Stimulated activated naive CD8-positive, alpha-beta T cell treated with anti-CD3 and anti-CD28 coated beads, Interleukin-15, Interleukin-2, amounts not matched to agents 100 ng/mL and 50 ng/mL, for 24 hours (primary cell): ENCODE results near the gene TMC7.

ENCODE experiments used
- H3K27ac Mint-ChIP-seq: one replicate; pipeline ENCODE4 v1.8.0; 2021; ENCODE audit warnings: mild to moderate bottlenecking, mixed read lengths
- H3K27me3 Mint-ChIP-seq: one replicate; pipeline ENCODE4 v1.8.0; 2021; ENCODE audit warnings: mixed read lengths
- H3K36me3 Mint-ChIP-seq: one replicate; pipeline ENCODE4 v1.8.0; 2021; ENCODE audit warnings: low read depth, mixed read lengths
- H3K4me1 Mint-ChIP-seq: one replicate; pipeline ENCODE4 v1.8.0; 2021; ENCODE audit warnings: low read depth, mixed read lengths
- H3K4me3 Mint-ChIP-seq: one replicate; pipeline ENCODE4 v1.8.0; 2021; ENCODE audit warnings: mild to moderate bottlenecking, mixed read lengths
- H3K9me3 Mint-ChIP-seq: one replicate; pipeline ENCODE4 v1.8.0; 2021; ENCODE audit warnings: mixed read lengths

Gene TMC7

GRCh38 chr16:19084879-19085278 lies 101.1 kb downstream of the TMC7 start:
- Mint-ChIP-seq H3K4me3 (no peak overlapping the region), H3K9me3 (no peaks in the 10 kb centered on the region), H3K27ac (no peak overlapping the region), H3K4me1 (peaks cover 3% of the 10 kb centered on the region), H3K27me3 (peaks cover 8% of the 10 kb centered on the region), H3K36me3 (peaks cover 20% of the 10 kb centered on the region)

- Mint-ChIP-seq H3K9me3 (peaks cover 1% of the 10 kb centered on the region), H3K4me1 (peaks cover 3% of the 10 kb centered on the region), H3K36me3 (peaks cover 15% of the 10 kb centered on the region), H3K4me3 (no peak overlapping the region), H3K27ac (no peak overlapping the region), H3K27me3 (peaks cover 8% of the 10 kb centered on the region)
These were observed 102.0 kb downstream of the TMC7 start for GRCh38 chr16:19085679-19086200.

GRCh38 chr16:19086322-19087199 lies 102.8 kb downstream of the TMC7 start:
- peaks cover 3% of the 10 kb centered on the region for H3K4me1 Mint-ChIP-seq
- H3K9me3 Mint-ChIP-seq, result peaks cover 7% of the 10 kb centered on the region
- H3K27ac Mint-ChIP-seq, result no peak overlapping the region
- peak overlapping the region; percentile 63 for H3K4me3 Mint-ChIP-seq
- peaks cover 8% of the 10 kb centered on the region for H3K27me3 Mint-ChIP-seq
- peaks cover 7% of the 10 kb centered on the region for H3K36me3 Mint-ChIP-seq

- H3K4me1 Mint-ChIP-seq, result peaks cover 3% of the 10 kb centered on the region
- H3K27me3 Mint-ChIP-seq, result peaks cover 8% of the 10 kb centered on the region
- H3K36me3 Mint-ChIP-seq, result no peaks in the 10 kb centered on the region
- no peak overlapping the region for H3K27ac Mint-ChIP-seq
- peaks cover 15% of the 10 kb centered on the region for H3K9me3 Mint-ChIP-seq
- no peak overlapping the region for H3K4me3 Mint-ChIP-seq
These were observed 104.7 kb downstream of the TMC7 start for GRCh38 chr16:19088341-19088916.

- H3K4me3 Mint-ChIP-seq, result no peak overlapping the region
- H3K4me1 Mint-ChIP-seq, result peaks cover 3% of the 10 kb centered on the region
- H3K9me3 Mint-ChIP-seq, result peaks cover 15% of the 10 kb centered on the region
- H3K27ac Mint-ChIP-seq, result no peak overlapping the region
- peaks cover 11% of the 10 kb centered on the region for H3K27me3 Mint-ChIP-seq
- no peaks in the 10 kb centered on the region for H3K36me3 Mint-ChIP-seq
These were observed 105.7 kb downstream of the TMC7 start for GRCh38 chr16:19089410-19089955.

GRCh38 chr16:19090916-19091315 lies 107.2 kb downstream of the TMC7 start:
- Mint-ChIP-seq H3K27ac (no peak overlapping the region), H3K36me3 (no peaks in the 10 kb centered on the region), H3K4me1 (peaks cover 13% of the 10 kb centered on the region), H3K9me3 (peaks cover 20% of the 10 kb centered on the region), H3K4me3 (no peak overlapping the region), H3K27me3 (peaks cover 12% of the 10 kb centered on the region)

GRCh38 chr16:19092653-19093410 lies 109.1 kb downstream of the TMC7 start:
- peaks cover 24% of the 10 kb centered on the region for H3K9me3 Mint-ChIP-seq
- no peaks in the 10 kb centered on the region for H3K36me3 Mint-ChIP-seq
- H3K4me1 Mint-ChIP-seq, result peaks cover 15% of the 10 kb centered on the region
- no peak overlapping the region for H3K27ac Mint-ChIP-seq
- H3K27me3 Mint-ChIP-seq, result peaks cover 12% of the 10 kb centered on the region
- H3K4me3 Mint-ChIP-seq, result no peak overlapping the region

GRCh38 chr16:19093631-19094541 lies 110.2 kb downstream of the TMC7 start:
- H3K27ac Mint-ChIP-seq, result no peak overlapping the region
- H3K27me3 Mint-ChIP-seq, result peaks cover 18% of the 10 kb centered on the region
- H3K9me3 Mint-ChIP-seq, result peaks cover 30% of the 10 kb centered on the region
- H3K4me1 Mint-ChIP-seq, result peaks cover 15% of the 10 kb centered on the region
- no peaks in the 10 kb centered on the region for H3K36me3 Mint-ChIP-seq
- H3K4me3 Mint-ChIP-seq, result no peak overlapping the region

GRCh38 chr16:19094542-19095365 lies 111.0 kb downstream of the TMC7 start:
- Mint-ChIP-seq H3K27me3 (peaks cover 18% of the 10 kb centered on the region), H3K27ac (no peak overlapping the region)

GRCh38 chr16:19095654-19096053 lies 111.9 kb downstream of the TMC7 start:
- Mint-ChIP-seq H3K36me3 (no peaks in the 10 kb centered on the region), H3K27me3 (peaks cover 18% of the 10 kb centered on the region), H3K27ac (no peak overlapping the region), H3K4me3 (no peak overlapping the region), H3K4me1 (peaks cover 15% of the 10 kb centered on the region), H3K9me3 (peaks cover 29% of the 10 kb centered on the region)

More at GRCh38 chr16:19094542-19095365, 111.0 kb downstream of the TMC7 start:
- Mint-ChIP-seq H3K36me3 (no peaks in the 10 kb centered on the region), H3K4me3 (no peak overlapping the region), H3K9me3 (peaks cover 30% of the 10 kb centered on the region), H3K4me1 (peaks cover 15% of the 10 kb centered on the region)

- Mint-ChIP-seq H3K4me3 (no peak overlapping the region), H3K4me1 (peaks cover 15% of the 10 kb centered on the region), H3K9me3 (peaks cover 14% of the 10 kb centered on the region)
These were observed 114.4 kb downstream of the TMC7 start for GRCh38 chr16:19098173-19098572.

GRCh38 chr16:19102187-19102872 lies 118.6 kb downstream of the TMC7 start:
- H3K36me3 Mint-ChIP-seq, result no peaks in the 10 kb centered on the region
- H3K4me3 Mint-ChIP-seq, result no peak overlapping the region
- H3K9me3 Mint-ChIP-seq, result peaks cover 6% of the 10 kb centered on the region
- H3K4me1 Mint-ChIP-seq, result no peaks in the 10 kb centered on the region
- H3K27ac Mint-ChIP-seq, result no peak overlapping the region
- H3K27me3 Mint-ChIP-seq, result peaks cover 14% of the 10 kb centered on the region

More at GRCh38 chr16:19098173-19098572, 114.4 kb downstream of the TMC7 start:
- Mint-ChIP-seq H3K27me3 (peaks cover 18% of the 10 kb centered on the region), H3K36me3 (no peaks in the 10 kb centered on the region), H3K27ac (no peak overlapping the region)

- no peaks in the 10 kb centered on the region for H3K9me3 Mint-ChIP-seq
- H3K4me3 Mint-ChIP-seq, result no peak overlapping the region
- peaks cover 16% of the 10 kb centered on the region for H3K4me1 Mint-ChIP-seq
- H3K27me3 Mint-ChIP-seq, result peaks cover 8% of the 10 kb centered on the region
- H3K36me3 Mint-ChIP-seq, result no peaks in the 10 kb centered on the region
- no peak overlapping the region for H3K27ac Mint-ChIP-seq
These were observed 120.9 kb downstream of the TMC7 start for GRCh38 chr16:19104607-19105006.
